ENCODE data around the gene SMIM7.

SMIM7 gene

DNA sequence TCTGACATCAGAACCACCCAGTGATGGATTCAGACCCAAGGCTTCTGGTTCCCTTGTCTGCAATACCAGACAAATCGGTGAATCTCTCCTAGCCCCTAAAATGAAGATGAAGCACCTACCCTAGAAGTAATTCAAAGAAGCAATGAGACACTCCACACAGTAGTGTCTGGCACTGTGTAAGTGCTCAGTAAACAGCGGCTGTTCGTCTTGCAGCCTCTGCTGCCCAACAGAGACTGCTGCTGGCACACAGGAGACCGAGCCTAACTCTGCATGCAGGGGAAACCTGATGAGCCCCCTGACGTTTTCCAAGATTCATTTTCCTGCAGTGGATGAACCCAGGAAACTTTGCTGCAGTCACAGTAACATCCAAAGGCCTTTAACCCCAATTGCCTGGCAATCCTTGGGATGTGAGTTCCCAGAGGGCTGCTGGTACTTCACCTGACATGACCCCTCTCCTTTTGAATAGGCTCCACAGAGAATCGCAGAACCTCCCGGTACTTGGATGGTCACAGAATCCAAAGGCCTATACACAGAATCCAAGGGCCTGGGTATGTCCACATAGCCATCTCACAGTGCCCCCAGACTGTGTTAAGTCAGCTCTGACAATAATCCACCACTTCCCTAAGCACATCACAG, 38.7 kb downstream of the SMIM7 start:
- DNase-seq (ENCODE audit: low read depth in 3 of 3) = no peak

- no peak for DNase-seq (ENCODE audit: low read depth in 3 of 3)
These were observed 39.4 kb downstream of the SMIM7 start for GRCh38 chr19:16620584-16620983.

DNA sequence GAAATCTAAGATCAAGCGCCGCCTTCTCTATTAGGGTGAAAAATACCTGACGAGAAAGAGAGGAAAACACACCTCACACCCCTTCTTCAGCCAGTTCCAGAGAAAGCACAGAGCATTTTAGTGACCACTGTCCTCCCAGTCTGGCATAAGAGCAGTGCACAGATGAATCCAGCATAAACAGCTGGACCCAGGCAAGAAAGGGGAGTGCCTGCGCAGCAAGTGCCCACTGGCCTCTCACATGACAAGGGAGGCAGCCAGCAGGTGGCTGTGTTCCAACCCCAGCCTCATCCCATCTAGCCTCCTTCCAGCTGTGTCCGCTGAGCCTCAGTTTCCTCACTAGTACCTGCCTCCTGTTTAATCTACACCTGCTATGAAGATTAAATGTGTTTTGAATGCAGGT, 39.9 kb downstream of the SMIM7 start:
- no peak for DNase-seq (ENCODE audit: low read depth in 3 of 3)

DNA sequence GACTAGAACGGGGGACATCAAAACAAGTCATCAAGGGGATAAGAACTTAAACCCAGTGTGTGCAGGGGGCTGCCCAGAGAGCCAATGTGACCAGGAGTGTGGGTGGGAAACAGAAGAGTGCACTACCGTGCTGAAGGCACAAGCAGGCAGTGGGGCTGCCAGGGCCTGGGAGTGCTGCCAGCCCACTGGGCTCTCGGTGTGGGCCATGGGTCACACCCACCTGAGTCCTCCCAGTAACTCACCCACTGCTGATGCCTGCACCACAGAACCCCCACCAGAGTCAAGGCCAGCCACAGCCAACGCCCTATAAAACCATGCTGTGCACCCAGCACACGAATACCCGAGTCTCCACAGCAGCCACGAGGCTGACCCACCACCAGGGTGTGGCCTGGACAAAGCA, 40.5 kb downstream of the SMIM7 start:
- no peak for DNase-seq (ENCODE audit: low read depth in 3 of 3)

DNA sequence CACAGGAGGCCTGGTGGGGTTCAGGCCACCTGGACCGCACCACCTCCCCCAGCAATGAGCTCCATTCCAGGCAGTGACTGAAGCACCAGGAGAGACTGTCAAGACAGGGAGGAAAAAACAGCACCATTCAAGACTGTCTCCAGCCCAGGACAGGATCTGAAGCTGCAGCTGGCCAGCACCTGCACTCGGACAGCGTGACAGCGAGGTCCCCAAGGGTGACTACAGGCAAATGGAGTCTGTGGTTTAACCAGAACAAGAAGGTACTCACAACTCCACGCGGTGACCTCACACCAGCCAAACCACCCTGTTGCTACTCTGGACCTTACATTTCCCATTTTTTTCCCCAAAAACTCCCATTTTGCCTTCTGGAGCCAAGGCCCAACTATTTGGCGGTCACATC, 41.7 kb downstream of the SMIM7 start:
- no peak for DNase-seq (ENCODE audit: low read depth in 3 of 3)

DNA sequence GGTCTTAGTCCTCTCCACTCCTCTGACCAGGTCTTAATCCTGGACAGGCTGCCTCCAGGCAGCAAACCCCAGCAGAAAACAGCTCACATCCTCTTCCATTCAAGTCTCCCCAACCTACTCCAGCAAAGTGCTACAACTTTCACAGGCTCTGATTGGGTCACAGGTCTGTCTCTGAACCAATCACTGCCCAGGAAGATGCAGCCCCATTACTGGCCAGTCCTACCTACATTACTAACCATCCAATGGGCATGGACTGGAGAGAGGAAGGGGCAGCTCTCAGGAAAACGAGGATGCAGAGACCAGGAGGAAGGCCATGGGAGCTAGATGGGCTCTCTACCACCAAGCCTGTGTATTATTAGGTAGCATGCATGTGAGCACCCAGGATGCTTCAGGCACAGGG, 44.1 kb downstream of the SMIM7 start:
- no peak for DNase-seq (ENCODE audit: low read depth in 3 of 3)

GRCh38 chr19:16614941-16615340, 45.0 kb downstream of the SMIM7 start:
- no peak for DNase-seq (ENCODE audit: low read depth in 3 of 3)

GRCh38 chr19:16613841-16614240, 46.1 kb downstream of the SMIM7 start:
- no peak for DNase-seq (ENCODE audit: low read depth in 3 of 3)

DNA sequence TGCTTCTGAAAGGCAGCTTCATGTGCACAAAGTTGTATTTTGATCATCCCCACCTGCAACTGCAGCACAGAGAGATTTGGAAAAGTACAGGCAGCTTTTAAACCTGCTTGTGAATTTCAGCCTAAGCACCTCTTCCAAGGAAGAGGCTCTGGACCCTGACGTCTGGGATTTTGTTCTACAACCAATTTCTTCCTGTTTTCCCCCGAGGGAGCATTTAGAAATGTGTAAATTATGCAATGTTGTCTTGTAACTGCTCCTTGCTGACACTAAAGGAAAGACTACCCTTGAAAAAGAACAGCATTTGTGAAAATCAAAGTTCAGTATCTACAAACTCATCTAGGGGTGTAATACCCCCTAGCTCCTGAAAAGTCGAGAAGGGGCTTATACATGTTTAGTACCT, 47.3 kb downstream of the SMIM7 start:
- no peak for DNase-seq (ENCODE audit: low read depth in 3 of 3)

- no peak for DNase-seq (ENCODE audit: low read depth in 3 of 3)
These were observed 48.8 kb downstream of the SMIM7 start for GRCh38 chr19:16611121-16611520.

DNA sequence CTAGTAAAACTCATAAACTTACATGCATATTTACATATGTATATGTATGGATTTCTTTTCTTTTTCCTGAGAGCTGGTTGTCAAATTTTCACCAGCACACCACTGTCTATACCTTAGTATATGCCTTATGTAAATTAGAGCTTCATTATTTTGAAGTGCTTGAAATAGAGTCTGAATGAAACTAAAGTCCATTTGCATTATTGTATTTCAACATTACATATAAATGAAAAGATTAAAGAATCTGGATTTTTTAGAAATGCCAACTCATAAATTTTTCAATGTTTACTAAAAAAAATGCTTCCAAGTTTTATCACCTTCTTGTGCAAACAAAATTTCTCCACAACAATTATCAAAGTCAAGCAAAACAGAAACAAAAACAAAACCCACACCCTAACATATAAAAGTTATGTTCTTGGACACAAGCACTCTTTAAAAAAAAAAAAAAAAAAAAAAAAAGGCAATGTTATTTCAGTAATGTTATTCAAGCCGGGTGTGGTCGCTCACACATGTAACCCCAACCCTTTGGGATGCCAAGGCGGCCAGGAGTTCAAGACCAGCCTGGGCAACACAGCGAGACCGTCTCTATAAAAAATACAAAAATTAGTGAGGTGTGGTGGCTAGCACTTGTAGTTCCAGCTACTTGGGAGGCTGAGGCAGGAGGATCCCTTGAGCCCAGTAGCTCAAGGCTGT, 50.3 kb downstream of the SMIM7 start:
- no peak for DNase-seq (ENCODE audit: low read depth in 3 of 3)

DNA sequence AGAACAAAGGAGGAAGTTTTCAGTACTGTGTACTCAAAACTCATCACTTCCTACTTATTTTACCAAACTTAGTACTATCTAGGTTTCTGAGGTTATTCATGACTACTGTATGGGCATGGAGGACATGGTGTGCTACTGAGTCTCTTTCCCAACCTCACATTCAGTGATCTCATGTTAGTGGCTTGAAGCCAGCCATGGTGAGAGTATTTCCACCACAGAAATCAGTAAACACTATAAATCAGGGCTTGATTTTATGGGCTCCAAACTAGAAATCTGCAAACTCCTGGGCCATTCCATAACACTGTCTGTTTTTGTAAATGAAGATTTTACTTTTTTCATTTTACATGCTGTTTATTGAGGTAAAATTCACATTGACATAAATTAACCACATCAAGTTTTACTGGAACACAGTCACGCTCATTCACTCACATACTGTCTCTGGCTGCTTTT, 51.6 kb downstream of the SMIM7 start:
- DNase-seq (ENCODE audit: low read depth in 3 of 3) = no peak

GRCh38 chr19:16607819-16608218, 52.1 kb downstream of the SMIM7 start:
- DNase-seq (ENCODE audit: low read depth in 3 of 3) = no peak

GRCh38 chr19:16605553-16605994, 54.4 kb downstream of the SMIM7 start:
- no peak for DNase-seq (ENCODE audit: low read depth in 3 of 3)

- no peak for DNase-seq (ENCODE audit: low read depth in 3 of 3)
These were observed 54.8 kb downstream of the SMIM7 start for GRCh38 chr19:16605115-16605514.

GRCh38 chr19:16604615-16605014, 55.3 kb downstream of the SMIM7 start:
- DNase-seq (ENCODE audit: low read depth in 3 of 3) = no peak

DNA sequence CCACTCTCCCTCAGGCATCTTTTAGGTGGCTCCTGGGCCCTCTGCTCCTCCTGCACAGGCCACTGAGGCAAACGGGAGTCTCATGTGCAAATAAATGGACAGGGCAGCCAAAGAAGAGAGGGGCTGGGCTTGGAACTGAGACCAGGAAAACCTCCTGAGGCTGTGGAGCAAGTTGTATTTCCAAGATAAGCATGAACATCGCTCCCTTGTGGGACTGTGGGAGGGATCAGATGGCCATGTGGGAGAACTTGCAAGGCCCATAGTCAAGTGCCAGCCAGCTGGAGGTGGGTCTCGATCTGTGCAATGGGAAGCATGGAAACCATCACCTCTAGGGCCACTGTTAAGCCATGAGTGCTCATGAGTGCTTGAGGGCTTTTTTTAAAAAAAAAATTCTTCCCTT, 56.9 kb downstream of the SMIM7 start:
- DNase-seq (ENCODE audit: low read depth in 3 of 3) = no peak

DNA sequence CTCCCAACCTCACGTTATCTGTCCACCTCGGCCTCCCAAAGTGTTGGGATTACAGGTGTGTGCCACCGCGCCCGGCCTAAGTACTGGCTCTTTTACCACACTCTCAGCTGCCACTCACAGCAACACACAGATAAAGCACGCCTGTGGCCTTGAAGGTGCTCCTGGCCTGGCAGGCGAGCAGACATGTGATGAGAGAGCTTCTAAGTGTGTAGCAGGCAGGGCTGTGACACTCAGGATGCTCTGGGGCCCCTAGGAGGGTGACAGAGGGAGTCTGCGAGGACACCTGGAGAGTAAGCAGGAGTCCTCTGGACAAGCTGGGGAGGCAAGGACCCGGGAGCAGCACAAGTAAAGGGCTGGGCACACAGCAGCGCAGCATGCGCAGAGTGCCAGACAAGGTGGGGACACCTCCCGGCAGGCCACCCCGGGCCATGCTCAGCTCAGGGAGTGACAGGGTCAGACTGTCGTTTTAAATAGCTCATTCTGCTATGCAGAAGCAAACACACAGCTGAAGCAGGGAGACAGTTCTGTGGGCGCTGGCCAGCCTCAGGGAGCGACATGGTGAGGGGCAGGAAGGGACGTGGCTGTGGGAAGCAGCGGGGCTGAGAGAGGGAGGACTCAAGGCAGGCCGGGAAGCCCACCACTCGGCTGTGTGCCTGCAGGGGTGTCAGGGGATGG, 58.4 kb downstream of the SMIM7 start:
- no peak for DNase-seq (ENCODE audit: low read depth in 3 of 3)

GRCh38 chr19:16600824-16601223, 59.1 kb downstream of the SMIM7 start:
- DNase-seq (ENCODE audit: low read depth in 3 of 3) = no peak

DNA sequence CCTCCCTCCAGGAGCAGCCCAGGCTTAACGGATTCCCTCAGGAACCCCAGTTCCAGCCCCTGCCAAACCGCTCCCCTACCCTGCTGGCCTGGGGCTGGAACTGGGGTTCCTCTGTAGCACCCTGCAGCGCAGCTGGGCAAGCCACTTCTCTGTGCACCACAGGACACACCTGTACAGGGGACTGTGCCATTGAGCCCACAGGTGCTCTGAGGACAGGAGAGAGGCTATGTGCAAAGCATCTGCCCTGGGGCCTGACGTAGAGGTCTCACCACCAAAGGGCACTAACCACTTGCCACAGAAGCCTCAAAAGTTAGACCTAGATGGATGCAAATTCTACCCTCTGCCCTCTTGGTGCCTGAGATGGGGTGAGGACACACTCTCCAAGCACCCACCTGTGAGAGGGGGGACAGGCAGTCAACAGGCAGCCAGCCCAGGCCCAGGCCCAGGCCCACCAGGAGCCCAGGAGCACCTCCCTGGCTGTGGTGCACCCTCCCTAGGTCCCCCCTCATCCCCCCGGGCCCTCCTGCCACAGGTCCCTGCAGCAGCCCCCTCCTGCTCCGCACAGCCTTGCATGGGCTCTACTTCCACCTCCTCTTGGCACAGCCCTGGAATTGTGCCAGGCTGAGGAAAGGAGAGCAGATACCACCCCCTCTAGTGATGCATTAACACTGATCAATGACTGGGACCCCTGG, 60.1 kb downstream of the SMIM7 start:
- DNase-seq (ENCODE audit: low read depth in 3 of 3) = no peak

DNA sequence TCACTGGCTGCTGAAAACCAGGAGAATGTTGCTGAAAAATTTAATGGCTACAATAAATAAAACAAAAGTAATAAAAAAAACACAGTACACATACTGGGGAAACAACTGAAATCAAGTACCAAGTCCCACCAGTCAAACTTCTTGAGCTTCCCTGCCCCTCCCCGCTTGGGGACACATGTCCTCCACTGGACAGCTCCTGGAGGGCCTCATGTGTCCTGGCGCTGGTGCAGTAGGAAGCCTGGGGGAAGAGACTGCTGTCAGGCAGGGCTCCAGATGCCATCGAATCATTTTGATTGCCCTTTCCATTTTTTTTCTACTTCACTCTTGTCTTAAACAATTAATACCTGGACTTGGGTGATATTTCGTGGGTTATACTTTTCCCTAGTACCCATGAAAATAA, 61.1 kb downstream of the SMIM7 start:
- no peak for DNase-seq (ENCODE audit: low read depth in 3 of 3)

- no peak for DNase-seq (ENCODE audit: low read depth in 3 of 3)
These were observed 63.5 kb downstream of the SMIM7 start for GRCh38 chr19:16596399-16596798.
